Measurements from ENCODE around the gene CASP3.
"Not testable (repeated sequence)": the region's sequence is repeated elsewhere in the genome, so short reads cannot be mapped to it uniquely, and the experiment has no call there.

CASP3 gene

DNA sequence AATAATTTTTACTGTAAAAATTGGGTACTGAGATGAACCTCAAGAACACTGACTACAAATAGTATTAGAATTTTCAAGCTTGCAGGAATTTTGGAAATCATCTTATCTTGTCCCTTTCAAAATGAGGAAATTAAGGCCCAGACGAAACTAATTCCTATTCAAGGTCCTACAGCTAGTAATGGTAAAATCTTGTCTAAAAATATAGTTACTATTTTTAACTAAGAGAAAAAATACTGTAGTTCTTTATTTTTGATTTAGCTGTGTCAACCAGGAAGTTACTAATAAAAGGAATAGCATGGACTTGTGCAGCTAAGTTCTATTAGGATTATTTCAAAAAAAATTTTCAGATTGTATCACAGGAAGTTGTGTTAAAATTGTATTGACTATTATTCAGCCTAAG is 13.0 kb upstream of the CASP3 start:
- Histone ChIP-seq H3K4me3 (ENCODE audit: low read length in 2 of 2) (no peak overlapping the region), H3K4me1 (ENCODE audit: control insufficient read depth, insufficient read depth, low read length) (no peaks in the 10 kb centered on the region), H3K9ac (ENCODE audit: low read length in 2 of 2) (no peak overlapping the region), H3K27ac (ENCODE audit: low read length) (no peak overlapping the region), H3K36me3 (ENCODE audit: control insufficient read depth in 2 of 2, insufficient read depth in 2 of 2, low read length in 2 of 2) (peaks cover 10 to 22% of the 10 kb centered on the region in 2 donors), H3K27me3 (ENCODE audit: control insufficient read depth in 1 of 2, insufficient read depth in 2 of 2, low read length in 2 of 2) (no peaks in the 10 kb centered on the region), H3K9me3 (ENCODE audit: control insufficient read depth in 2 of 2, low read length in 2 of 2) (no peaks in the 10 kb centered on the region)

DNA sequence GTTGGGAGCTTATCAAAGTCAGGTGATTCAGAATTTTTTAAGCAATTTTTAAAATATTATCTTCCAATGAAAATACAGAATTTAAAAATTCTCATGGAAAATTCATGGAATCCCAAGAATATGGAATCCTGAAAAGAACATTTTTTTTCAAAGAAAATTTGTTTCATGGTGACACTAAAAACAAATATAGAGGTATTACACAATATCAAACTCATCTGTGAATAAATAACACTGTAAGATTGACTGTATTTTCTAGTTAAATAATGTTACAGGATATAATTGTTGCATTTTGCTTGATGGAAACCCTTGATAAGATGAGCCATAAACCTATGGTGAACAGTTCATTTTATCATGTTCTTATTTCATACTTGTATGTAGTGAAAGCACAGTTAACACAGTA is 11.7 kb upstream of the CASP3 start:
- no peak overlapping the region for H3K27ac ChIP-seq (ENCODE audit: low read length)
- H3K4me1 ChIP-seq (ENCODE audit: control insufficient read depth, insufficient read depth, low read length): no peaks in the 10 kb centered on the region
- H3K9me3 ChIP-seq (ENCODE audit: control insufficient read depth in 2 of 2, low read length in 2 of 2): no peaks in the 10 kb centered on the region
- H3K9ac ChIP-seq (ENCODE audit: low read length in 2 of 2): no peak overlapping the region
- H3K36me3 ChIP-seq (ENCODE audit: control insufficient read depth in 2 of 2, insufficient read depth in 2 of 2, low read length in 2 of 2): peaks cover 5 to 13% of the 10 kb centered on the region in 2 donors
- no peak overlapping the region for H3K4me3 ChIP-seq (ENCODE audit: low read length in 2 of 2)
- no peaks in the 10 kb centered on the region for H3K27me3 ChIP-seq (ENCODE audit: control insufficient read depth in 1 of 2, insufficient read depth in 2 of 2, low read length in 2 of 2)

DNA sequence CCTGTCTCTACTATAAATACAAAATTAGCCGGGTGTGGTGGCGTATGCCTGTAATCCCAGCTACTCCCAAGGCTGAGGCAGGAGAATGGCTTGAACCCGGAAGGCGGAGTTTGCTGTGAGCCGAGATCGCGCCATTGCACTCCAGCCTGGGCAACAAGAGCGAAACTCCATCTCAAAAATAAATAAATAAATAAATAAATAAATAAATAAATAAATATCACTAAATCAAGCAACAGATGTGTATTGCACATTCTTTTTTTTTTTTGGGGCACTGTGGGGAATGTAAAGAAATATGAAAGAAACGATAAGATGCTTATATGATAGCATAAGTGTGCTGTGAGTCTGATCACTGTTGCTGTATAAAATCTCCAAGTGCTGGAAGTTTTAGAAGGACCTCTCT is 8.6 kb upstream of the CASP3 start:
- H3K9me3 ChIP-seq (ENCODE audit: control insufficient read depth in 2 of 2, low read length in 2 of 2); H3K36me3 ChIP-seq (ENCODE audit: control insufficient read depth in 2 of 2, insufficient read depth in 2 of 2, low read length in 2 of 2); H3K4me3 ChIP-seq (ENCODE audit: low read length in 2 of 2); H3K9ac ChIP-seq (ENCODE audit: low read length in 2 of 2); H3K4me1 ChIP-seq (ENCODE audit: control insufficient read depth, insufficient read depth, low read length); H3K27me3 ChIP-seq (ENCODE audit: control insufficient read depth in 1 of 2, insufficient read depth in 2 of 2, low read length in 2 of 2); H3K27ac ChIP-seq (ENCODE audit: low read length): not testable (repeated sequence)

DNA sequence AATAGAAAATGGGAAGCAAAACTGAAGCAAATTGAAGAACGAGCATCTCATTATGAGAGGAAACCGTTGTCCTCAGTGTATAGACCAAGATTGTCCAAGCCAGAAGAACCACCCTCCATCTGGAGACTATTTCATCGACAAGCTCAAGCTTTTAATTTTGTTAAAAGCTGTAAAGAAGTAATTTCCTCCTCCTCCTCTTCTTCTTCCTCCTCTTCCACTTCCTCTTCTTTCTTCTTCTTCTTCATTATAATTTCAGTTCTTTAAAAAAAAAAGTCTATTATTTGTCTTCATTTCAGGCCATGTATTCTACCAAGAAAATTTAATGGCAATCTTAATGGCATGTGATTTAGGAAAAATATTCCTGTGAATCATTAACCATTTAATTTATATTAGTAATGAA is 7.9 kb upstream of the CASP3 start:
- H3K36me3 ChIP-seq (ENCODE audit: control insufficient read depth in 2 of 2, insufficient read depth in 2 of 2, low read length in 2 of 2): peaks cover 3 to 7% of the 10 kb centered on the region in 2 donors

DNA sequence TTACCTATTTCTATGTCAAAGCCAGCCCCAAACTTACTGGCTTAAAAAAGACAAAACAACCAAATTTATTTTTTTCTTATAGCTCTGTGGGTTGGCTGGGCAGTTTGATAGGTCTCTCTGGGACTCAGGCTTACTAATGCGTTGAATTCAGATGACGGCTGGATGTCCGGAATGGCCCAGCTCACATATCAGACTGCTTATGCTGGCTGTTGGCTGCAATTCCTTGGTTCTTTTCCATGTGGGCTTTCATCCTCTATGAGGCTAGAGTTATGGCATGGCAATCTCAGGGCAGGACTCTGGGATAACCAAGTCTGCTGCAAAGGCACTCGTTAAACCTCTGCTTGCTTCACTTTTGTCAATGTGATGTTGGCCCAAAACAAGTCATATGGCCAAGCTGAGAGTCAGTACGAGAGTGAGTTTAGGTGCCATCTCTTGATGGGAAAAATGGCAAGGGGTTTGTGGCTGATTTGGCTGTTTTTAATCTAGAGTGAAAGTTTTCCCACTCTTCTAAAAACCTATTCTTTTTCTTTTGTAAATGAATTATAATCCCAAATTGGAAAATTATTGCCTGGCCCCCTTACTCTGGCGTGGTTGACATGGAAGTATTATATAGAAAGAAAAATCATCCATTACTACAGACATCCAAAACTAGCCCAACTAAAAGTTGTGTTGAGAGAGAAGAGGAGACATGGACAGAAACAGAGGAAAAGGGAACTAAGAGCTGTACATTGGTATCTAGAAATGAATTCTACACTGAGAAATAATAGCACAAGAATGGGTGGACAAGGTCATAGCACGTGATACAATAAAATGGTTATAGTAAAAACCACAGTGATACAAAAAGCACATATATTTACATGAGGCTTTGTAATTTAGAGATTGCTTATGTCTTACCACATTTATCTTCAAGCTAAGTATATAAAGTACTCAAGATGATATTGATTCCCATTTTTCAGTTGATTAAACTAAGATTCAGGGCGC is 6.9 kb upstream of the CASP3 start:
- Histone ChIP-seq H3K27ac (ENCODE audit: low read length) (no peak overlapping the region), H3K36me3 (ENCODE audit: control insufficient read depth in 2 of 2, insufficient read depth in 2 of 2, low read length in 2 of 2) (peaks cover 3 to 7% of the 10 kb centered on the region in 2 donors), H3K4me3 (ENCODE audit: low read length in 2 of 2) (no peak overlapping the region), H3K4me1 (ENCODE audit: control insufficient read depth, insufficient read depth, low read length) (no peaks in the 10 kb centered on the region), H3K9ac (ENCODE audit: low read length in 2 of 2) (no peak overlapping the region), H3K27me3 (ENCODE audit: control insufficient read depth in 1 of 2, insufficient read depth in 2 of 2, low read length in 2 of 2) (no peaks in the 10 kb centered on the region), H3K9me3 (ENCODE audit: control insufficient read depth in 2 of 2, low read length in 2 of 2) (no peaks in the 10 kb centered on the region)

More for the DNA sequence above, 7.9 kb upstream of the CASP3 start:
- H3K27ac ChIP-seq (ENCODE audit: low read length): no peak overlapping the region
- no peak overlapping the region for H3K4me3 ChIP-seq (ENCODE audit: low read length in 2 of 2)
- H3K4me1 ChIP-seq (ENCODE audit: control insufficient read depth, insufficient read depth, low read length): no peaks in the 10 kb centered on the region
- H3K9ac ChIP-seq (ENCODE audit: low read length in 2 of 2): no peak overlapping the region
- H3K9me3 ChIP-seq (ENCODE audit: control insufficient read depth in 2 of 2, low read length in 2 of 2): no peaks in the 10 kb centered on the region
- no peaks in the 10 kb centered on the region for H3K27me3 ChIP-seq (ENCODE audit: control insufficient read depth in 1 of 2, insufficient read depth in 2 of 2, low read length in 2 of 2)

DNA sequence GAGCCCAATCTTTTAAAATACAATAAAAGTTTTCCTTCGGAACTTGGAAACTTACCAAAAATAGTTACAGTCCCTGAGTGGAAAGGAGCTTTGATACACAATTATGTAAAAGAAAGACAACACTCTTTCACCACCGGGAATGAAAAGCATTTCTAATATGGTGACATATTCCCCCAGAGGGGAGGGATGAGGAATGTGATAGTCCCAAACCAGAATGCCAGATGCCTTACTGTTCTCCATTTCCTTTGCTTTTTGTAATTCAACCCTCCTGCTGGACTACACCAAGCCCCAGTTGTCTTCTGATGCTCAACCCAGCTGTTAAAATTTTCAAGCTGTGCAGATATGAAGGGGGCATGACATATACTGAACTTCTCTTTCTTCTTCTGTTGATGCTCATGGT is 4.4 kb upstream of the CASP3 start:
- H3K36me3 ChIP-seq (ENCODE audit: control insufficient read depth in 2 of 2, insufficient read depth in 2 of 2, low read length in 2 of 2): peaks cover 3 to 4% of the 10 kb centered on the region in 2 donors
- H3K9me3 ChIP-seq (ENCODE audit: control insufficient read depth in 2 of 2, low read length in 2 of 2): no peaks in the 10 kb centered on the region
- no peak overlapping the region for H3K9ac ChIP-seq (ENCODE audit: low read length in 2 of 2)
- H3K4me1 ChIP-seq (ENCODE audit: control insufficient read depth, insufficient read depth, low read length): peaks cover 7% of the 10 kb centered on the region
- no peak overlapping the region for H3K4me3 ChIP-seq (ENCODE audit: low read length in 2 of 2)
- H3K27me3 ChIP-seq (ENCODE audit: control insufficient read depth in 1 of 2, insufficient read depth in 2 of 2, low read length in 2 of 2): no peaks in the 10 kb centered on the region
- no peak overlapping the region for H3K27ac ChIP-seq (ENCODE audit: low read length)

DNA sequence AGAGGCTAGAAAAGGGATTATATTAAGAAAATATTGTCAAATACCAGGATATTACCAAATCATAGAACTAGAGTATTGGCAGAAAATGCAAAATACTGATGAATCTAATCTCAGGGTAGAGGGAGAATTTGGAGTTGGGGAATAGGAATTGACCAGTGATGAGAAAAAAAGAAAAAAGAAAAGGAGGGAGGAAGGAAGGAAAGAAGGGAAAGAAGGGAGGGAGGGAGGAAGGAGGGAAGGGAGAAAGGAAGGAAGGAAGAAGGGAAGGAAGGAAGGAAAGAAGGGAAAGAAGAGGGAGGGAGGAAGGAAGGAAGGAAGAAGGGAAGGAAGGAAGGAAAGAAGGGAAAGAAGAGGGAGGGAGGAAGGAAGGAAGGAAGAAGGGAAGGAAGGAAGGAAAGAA is 3.4 kb upstream of the CASP3 start:
- H3K27ac ChIP-seq (ENCODE audit: low read length); H3K9ac ChIP-seq (ENCODE audit: low read length in 2 of 2); H3K4me3 ChIP-seq (ENCODE audit: low read length in 2 of 2); H3K9me3 ChIP-seq (ENCODE audit: control insufficient read depth in 2 of 2, low read length in 2 of 2); H3K36me3 ChIP-seq (ENCODE audit: control insufficient read depth in 2 of 2, insufficient read depth in 2 of 2, low read length in 2 of 2); H3K27me3 ChIP-seq (ENCODE audit: control insufficient read depth in 1 of 2, insufficient read depth in 2 of 2, low read length in 2 of 2): not testable (repeated sequence)
- H3K4me1 ChIP-seq (ENCODE audit: control insufficient read depth, insufficient read depth, low read length): peaks cover 15% of the 10 kb centered on the region

DNA sequence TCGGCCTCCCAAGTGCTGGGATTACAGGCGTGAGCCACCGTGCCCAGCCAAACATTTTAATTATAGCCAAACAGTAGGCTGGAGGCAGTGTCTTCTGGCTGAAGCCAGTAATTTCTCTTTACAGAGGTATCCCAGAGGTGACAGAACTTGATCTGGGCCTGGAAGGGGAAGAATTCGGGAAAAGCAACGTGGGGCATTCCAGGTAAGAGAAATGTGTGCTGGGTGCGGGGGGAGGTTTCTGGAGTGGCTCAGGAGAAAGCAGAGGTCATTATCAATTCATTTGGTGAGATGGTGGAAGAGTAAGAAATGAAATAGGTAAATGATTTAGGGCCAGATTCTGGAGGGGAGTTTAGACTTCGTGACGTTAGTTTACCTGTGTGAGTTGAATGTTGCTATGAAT is 2.7 kb upstream of the CASP3 start:
- Histone ChIP-seq H3K4me1 (ENCODE audit: control insufficient read depth, insufficient read depth, low read length) (peaks cover 21% of the 10 kb centered on the region), H3K36me3 (ENCODE audit: control insufficient read depth in 2 of 2, insufficient read depth in 2 of 2, low read length in 2 of 2) (peaks cover 3 to 4% of the 10 kb centered on the region in 2 donors), H3K27ac (ENCODE audit: low read length) (no peak overlapping the region), H3K9ac (ENCODE audit: low read length in 2 of 2) (no peak overlapping the region), H3K9me3 (ENCODE audit: control insufficient read depth in 2 of 2, low read length in 2 of 2) (no peaks in the 10 kb centered on the region), H3K4me3 (ENCODE audit: low read length in 2 of 2) (no peak overlapping the region), H3K27me3 (ENCODE audit: control insufficient read depth in 1 of 2, insufficient read depth in 2 of 2, low read length in 2 of 2) (no peaks in the 10 kb centered on the region)

DNA sequence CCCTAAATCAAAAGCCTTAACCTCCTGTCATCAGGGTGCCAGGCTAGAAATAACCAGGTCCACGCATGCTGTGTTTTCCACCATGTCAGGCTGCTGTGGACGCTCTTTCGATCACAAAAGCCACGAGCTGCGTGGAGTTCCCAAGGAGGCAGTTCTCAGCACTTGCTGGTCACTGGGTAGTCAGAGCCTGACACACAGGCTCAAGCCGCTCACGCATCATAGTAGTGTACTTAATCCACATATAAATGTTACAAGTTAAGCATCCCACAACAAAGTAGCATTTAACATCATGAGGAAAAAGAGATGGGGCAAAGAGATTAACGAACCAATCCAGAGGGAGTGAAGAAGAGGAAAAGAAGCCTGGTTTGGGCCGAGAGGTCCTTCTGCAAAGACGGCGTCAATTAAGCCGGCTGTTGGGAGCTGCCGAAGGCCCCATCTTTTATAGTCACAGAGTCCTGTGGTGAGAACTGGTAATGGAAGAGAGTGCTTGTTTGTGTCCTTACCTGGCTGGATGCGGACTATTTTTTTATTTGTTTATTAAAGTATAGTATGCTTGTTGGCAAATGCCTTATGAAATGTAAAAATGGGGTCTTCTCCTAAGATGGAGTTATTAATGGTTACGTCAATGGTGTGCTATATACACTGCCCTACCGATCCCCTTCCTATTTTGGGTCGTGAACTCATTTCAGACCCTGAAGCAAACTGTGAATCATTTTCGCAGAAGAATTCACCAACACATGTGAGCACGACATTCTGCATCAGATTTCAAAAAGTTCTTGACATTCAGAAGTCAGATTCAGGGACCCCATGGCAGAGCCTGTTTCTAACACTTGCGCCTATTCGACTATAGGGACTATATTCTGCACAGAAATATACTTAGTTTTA is 966 bp upstream of the CASP3 start:
- Histone ChIP-seq H3K4me1 (ENCODE audit: control insufficient read depth, insufficient read depth, low read length) (peaks cover 21% of the 10 kb centered on the region), H3K9me3 (ENCODE audit: control insufficient read depth in 2 of 2, low read length in 2 of 2) (no peaks in the 10 kb centered on the region), H3K9ac (ENCODE audit: low read length in 2 of 2) (peak overlapping the region; percentile 66 to 97), H3K27ac (ENCODE audit: low read length) (peak overlapping the region; percentile 74), H3K27me3 (ENCODE audit: control insufficient read depth in 1 of 2, insufficient read depth in 2 of 2, low read length in 2 of 2) (no peaks in the 10 kb centered on the region), H3K4me3 (ENCODE audit: low read length in 2 of 2) (peak overlapping the region; percentile 77 to 94), H3K36me3 (ENCODE audit: control insufficient read depth in 2 of 2, insufficient read depth in 2 of 2, low read length in 2 of 2) (no peaks in the 10 kb centered on the region)

DNA sequence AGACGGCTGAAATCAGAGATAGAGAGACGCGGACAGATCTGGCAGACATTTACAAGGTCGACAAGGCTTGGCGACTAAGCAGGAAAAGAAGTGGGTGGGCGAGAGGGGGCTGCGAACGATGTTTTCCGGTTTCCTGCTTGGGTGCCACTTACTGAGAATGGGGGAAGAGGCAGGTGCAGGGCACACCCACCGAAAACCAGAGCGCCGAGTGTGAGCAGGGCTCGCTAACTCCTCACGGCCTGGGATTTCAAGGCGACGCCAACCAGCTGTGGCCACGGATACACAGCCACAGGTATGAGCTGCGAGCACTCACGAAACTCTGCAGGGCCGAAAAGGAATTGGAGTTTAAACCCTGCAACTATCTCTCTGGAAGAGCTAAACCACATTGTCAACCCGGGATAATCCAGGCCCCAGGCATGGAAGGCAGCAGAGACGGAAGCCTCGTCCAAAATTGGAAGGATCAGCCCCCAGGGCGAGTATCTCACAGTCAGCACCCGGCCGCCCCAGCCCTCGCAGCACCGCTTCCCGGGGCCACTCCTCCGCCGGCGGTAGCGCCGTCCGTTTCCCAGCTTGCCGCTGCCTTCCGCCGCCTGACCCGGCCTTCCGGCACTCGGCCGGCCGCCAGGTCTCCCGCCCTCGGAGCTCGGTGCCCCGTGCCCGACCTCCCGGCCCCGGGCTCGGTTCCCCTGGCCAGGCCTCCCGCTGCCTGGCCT is 778 bp downstream of the CASP3 start:
- H3K4me3 ChIP-seq (ENCODE audit: low read length in 2 of 2): peak overlapping the region; percentile 86 to 93
- no peaks in the 10 kb centered on the region for H3K9me3 ChIP-seq (ENCODE audit: control insufficient read depth in 2 of 2, low read length in 2 of 2)
- H3K4me1 ChIP-seq (ENCODE audit: control insufficient read depth, insufficient read depth, low read length): peaks cover 21% of the 10 kb centered on the region
- H3K36me3 ChIP-seq (ENCODE audit: control insufficient read depth in 2 of 2, insufficient read depth in 2 of 2, low read length in 2 of 2): peaks cover 0 to 2% of the 10 kb centered on the region in 2 donors
- peak overlapping the region; percentile 90 for H3K27ac ChIP-seq (ENCODE audit: low read length)
- peak overlapping the region; percentile 85 to 86 for H3K9ac ChIP-seq (ENCODE audit: low read length in 2 of 2)
- H3K27me3 ChIP-seq (ENCODE audit: control insufficient read depth in 1 of 2, insufficient read depth in 2 of 2, low read length in 2 of 2): no peaks in the 10 kb centered on the region
